Gastroesophageal sphincter (tissue), 2 donors: ENCODE data around the gene SH3BP5.

ENCODE experiments used
- EP300 ChIP-seq: sonication (generic); formaldehyde crosslinking; IDR thresholded peaks from one replicate; pipeline ENCODE4 v1.6.1; 2017; ENCODE audit warnings: antibody characterized with exemption, mild to moderate bottlenecking
- POLR2A ChIP-seq, 2 donors: fragments of 450-650 bp; IDR thresholded peaks; one replicate each; pipeline ENCODE4 v1.6.1; 2017; ENCODE audit warnings: antibody characterized with exemption in 2 of 2, mild to moderate bottlenecking in 2 of 2, moderate library complexity in 1 of 2

DNA sequence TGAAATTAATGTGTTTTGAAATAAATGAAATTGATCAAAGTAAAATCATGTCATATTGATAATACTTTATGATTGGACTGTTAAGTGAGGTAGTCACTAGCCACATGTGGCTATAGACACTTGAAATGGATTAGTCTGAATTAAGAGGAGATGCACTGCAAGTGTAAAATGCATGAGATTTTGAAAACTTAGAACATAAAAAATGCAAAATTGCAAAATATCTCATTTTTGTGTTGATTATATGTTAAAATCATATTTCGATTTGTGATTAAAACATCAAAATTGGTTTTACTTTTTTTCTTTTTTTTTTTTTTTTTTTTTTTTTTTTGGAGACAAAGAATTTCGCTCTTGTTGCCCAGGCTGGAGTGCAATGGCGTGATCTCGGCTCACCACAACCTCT lies 103.1 kb downstream of the SH3BP5 start:
- TF ChIP-seq POLR2A (IDR thresholded peaks at IDR 0.05): no peak
- TF ChIP-seq EP300: no peak
